ENCODE results near the gene ZNF532.

ZNF532 gene

DNA sequence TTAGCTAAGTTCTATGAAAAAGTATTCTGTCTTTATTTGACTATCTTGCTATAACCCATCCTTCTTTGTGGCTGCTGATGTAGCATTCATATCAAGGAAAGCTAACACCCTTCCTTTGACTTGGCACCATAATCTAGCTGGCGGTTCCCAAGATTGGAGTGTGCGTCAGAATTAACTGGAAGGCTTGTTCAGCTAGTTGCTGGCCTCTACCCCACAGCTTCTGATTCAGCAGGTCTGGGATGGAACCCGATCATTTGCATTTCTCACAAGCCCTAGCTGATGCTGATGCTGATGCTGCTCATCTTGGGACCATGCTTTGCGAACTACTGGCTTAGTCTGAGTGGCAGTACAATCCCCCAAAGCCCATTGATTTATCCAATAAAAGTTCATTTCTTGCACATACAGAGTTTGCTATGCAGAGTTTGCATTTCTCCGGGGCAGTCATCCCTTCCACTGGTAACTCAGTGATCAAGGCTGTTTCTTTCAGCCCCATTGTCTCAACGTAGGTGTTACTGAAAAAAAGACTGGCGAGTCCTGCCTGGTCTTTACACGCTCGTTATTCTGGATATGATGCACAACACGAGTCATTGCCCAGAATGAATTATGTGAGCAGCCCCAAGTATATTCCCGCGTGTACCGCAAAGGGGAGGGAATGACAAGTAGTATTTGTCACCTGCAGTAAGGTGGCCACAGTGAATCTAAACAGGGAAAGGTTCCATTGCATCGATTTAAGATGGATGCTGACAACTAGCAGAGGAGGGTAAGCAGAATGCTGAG, 96.5 kb downstream of the ZNF532 start:
- TF ChIP-seq, protein P1, sequence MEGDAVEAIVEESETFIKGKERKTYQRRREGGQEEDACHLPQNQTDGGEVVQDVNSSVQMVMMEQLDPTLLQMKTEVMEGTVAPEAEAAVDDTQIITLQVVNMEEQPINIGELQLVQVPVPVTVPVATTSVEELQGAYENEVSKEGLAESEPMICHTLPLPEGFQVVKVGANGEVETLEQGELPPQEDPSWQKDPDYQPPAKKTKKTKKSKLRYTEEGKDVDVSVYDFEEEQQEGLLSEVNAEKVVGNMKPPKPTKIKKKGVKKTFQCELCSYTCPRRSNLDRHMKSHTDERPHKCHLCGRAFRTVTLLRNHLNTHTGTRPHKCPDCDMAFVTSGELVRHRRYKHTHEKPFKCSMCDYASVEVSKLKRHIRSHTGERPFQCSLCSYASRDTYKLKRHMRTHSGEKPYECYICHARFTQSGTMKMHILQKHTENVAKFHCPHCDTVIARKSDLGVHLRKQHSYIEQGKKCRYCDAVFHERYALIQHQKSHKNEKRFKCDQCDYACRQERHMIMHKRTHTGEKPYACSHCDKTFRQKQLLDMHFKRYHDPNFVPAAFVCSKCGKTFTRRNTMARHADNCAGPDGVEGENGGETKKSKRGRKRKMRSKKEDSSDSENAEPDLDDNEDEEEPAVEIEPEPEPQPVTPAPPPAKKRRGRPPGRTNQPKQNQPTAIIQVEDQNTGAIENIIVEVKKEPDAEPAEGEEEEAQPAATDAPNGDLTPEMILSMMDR (conservative IDR thresholded peaks at IDR 0.05) = no peak
- no peak overlapping the region for H3K27ac ChIP-seq

GRCh38 chr18:58962336-58962735, 97.7 kb downstream of the ZNF532 start:
- H3K27ac ChIP-seq = no peak overlapping the region
- TF ChIP-seq, protein P1 (conservative IDR thresholded peaks at IDR 0.05) = no peak

- H3K27ac ChIP-seq = no peak overlapping the region; the same call in 1 of the 2 replicates
- TF ChIP-seq, protein P1 (conservative IDR thresholded peaks at IDR 0.05) = no peak
These were observed 100.8 kb downstream of the ZNF532 start for GRCh38 chr18:58965291-58966004.

- no peak overlapping the region; the same call in 1 of the 2 replicates for H3K27ac ChIP-seq
- TF ChIP-seq, protein P1 (conservative IDR thresholded peaks at IDR 0.05) = no peak
These were observed 101.5 kb downstream of the ZNF532 start for GRCh38 chr18:58966005-58966677.

DNA sequence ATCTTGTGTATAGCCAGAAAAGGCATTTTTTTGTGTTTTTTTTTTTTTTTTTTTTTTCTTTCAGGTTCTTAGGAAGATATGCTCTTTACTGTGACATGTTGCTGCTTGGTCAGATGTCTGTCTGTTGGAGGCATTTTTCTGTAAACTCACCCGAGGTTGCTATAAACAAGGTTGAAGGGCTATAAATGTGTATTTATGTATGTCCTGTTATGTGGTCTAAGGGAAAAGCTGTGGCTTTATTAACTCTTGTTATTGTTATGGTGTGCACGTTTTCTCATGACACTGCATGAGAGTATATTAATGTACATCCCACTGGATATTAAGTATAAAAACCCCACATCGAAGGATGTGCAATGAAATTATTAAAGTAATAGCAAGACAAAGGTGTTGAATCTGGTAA, 102.0 kb downstream of the ZNF532 start:
- H3K27ac ChIP-seq = no peak overlapping the region
- TF ChIP-seq, protein P1 (conservative IDR thresholded peaks at IDR 0.05) = no peak

- TF ChIP-seq, protein P1 (conservative IDR thresholded peaks at IDR 0.05) = no peak
- H3K27ac ChIP-seq = no peak overlapping the region
These were observed 103.1 kb downstream of the ZNF532 start for GRCh38 chr18:58967751-58968254.
